NCI-H2081 treated with DMSO at 0.1 percent for 48 hours (cell line): ENCODE results near the gene EXOC6.
"Not testable (repeated sequence)": the region's sequence is repeated elsewhere in the genome, so short reads cannot be mapped to it uniquely, and the experiment has no call there.

Source experiments
- DNase-seq: peaks from one replicate; lab custom pipeline; 2025; lab: John Stamatoyannopoulos, UW

EXOC6 gene

GRCh38 chr10:92938841-92939240 is 90.5 kb downstream of the EXOC6 start:
- no peak for DNase-seq

- no peak for DNase-seq
Measured at GRCh38 chr10:92942226-92942625, 93.9 kb downstream of the EXOC6 start.

DNA sequence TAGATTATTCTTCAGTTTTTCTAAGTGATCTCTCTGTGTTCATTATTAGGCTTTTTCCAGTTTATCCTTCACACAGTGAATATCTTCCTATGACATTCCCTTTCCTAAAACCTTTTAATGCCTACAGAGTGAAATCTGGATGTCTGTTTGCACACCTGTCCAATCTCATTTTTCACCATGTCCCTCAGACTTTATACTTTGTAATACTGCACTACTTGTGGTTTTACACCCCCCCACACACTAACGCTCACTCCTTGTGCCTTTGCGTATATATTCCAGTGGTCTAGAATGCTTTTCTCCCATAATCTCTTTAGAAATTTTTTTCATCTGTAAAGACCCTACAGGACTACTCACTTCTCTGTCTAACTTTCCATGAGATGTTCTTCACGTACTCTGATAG is 98.2 kb downstream of the EXOC6 start:
- DNase-seq: no peak

- not testable (repeated sequence) for DNase-seq
Measured at GRCh38 chr10:92952573-92952972, 104.3 kb downstream of the EXOC6 start.

GRCh38 chr10:92957223-92958010 is 109.1 kb downstream of the EXOC6 start:
- no peak for DNase-seq

DNA sequence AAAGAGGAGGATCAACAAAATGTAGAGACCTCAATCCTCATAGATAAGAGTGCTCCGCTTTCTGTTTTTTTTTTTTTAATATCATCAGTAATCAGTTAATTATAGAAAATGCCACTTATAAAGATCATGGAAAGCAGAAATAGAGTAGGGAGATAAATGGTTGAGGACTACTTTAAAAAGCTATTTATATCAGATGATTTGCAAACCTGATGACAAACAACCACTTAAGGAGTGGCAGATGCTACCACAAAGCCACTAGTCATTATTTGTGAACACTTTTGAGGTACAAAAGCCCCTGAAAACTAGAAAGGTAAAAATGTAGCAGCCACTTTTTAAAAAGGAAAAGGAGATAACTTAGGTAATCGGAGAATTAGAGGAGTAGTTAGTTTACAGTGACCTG is 113.3 kb downstream of the EXOC6 start:
- no peak for DNase-seq

DNA sequence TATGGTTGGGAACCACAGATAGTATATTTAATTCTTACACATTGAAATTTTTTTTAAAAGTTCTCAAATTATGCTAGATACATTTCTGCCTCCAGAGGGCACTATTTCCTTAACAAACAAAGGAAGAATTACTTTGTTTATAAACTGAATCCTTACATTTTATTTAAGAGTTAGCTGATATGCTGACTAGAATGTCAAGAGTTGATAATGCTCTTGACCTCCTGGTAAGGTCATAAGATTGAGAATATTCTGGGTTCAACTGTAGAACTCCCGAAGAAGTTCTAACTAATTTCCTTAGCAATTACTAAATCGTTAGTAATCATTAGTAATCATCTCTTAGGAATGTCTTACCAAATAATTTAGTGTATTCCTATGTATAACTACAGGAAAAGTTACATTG is 117.0 kb downstream of the EXOC6 start:
- DNase-seq: no peak

DNA sequence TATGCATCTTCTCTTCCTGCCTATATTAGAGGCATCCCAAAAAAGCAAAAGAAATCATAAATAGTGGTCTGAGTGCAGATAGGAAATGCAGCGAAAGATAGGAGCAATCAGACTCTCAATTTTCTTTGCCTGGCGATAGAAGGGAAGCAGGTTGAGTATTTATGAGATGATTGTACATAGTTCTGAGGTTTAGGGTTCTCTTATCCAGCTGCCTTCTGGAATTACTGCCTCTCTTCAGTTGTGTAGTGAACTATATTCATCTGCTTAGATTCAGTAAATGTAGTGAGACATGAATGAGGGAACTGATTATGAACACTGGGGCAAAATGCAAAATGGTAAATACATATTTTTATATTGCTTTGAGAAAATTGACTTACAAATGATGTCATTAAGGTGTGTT is 119.3 kb downstream of the EXOC6 start:
- DNase-seq: no peak

DNA sequence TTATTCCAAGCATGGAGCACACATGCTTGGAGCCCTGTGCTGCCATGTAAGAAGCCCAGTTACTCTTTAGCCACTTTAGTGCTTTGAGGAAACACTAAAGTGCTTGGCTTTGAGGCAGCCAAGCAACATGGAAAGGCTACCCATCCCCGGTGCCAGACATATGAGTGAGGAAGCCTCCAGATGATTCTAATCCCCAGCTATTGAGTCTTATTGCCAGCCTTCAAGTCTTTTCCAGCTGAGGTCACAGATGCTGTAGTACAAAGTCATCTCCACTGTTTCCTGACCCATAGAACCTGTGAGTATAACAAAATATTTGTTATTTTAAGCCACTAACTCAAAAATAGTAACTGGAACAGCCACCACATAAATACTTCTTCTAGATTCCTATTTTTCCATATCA is 120.8 kb downstream of the EXOC6 start:
- no peak for DNase-seq

DNA sequence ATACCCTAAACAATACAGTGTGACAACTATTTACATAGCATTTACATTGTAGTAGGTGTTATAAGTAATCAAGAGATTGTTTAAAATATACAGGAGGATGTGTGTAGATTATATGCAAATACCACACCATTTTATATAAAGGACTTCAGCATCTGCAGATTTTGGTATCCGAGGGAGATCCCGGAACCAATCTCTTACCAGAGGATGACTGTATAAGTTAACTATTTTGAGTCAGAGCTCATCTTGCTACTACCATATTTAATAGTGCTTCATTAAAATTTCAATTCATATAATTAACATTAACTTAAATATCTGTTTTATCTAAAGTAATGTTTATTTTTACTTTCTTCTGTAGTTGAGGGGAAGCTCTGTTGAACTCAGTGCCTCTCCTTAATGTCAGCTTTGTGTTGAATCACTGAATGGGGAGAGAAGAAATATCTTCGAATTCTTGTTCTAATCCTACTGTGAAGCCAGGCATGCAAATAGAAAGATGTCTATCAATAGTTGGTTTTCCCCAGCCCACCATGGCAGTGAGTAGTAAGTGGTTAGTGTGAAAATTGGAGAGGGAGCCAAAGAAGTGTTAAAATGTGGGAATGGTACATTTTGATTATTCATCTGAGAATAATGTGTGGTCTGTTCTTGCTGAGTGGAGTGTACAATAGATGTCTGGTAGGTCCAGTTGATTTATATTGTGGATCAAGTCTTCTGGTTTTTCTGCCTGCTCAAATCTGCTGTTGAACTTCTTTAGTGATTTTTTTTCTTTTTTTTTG is 122.2 kb downstream of the EXOC6 start:
- DNase-seq: no peak

GRCh38 chr10:92972066-92972870 is 123.9 kb downstream of the EXOC6 start:
- no peak for DNase-seq

GRCh38 chr10:92972886-92973285 is 124.6 kb downstream of the EXOC6 start:
- no peak for DNase-seq

GRCh38 chr10:92976278-92976677 is 128.0 kb downstream of the EXOC6 start:
- DNase-seq: not testable (repeated sequence)

GRCh38 chr10:92989250-92989649 is 140.9 kb downstream of the EXOC6 start:
- DNase-seq: no peak

- DNase-seq: no peak
Measured at GRCh38 chr10:92990615-92991014, 142.3 kb downstream of the EXOC6 start.

- DNase-seq: no peak
Measured at GRCh38 chr10:92991513-92991912, 143.2 kb downstream of the EXOC6 start.

DNA sequence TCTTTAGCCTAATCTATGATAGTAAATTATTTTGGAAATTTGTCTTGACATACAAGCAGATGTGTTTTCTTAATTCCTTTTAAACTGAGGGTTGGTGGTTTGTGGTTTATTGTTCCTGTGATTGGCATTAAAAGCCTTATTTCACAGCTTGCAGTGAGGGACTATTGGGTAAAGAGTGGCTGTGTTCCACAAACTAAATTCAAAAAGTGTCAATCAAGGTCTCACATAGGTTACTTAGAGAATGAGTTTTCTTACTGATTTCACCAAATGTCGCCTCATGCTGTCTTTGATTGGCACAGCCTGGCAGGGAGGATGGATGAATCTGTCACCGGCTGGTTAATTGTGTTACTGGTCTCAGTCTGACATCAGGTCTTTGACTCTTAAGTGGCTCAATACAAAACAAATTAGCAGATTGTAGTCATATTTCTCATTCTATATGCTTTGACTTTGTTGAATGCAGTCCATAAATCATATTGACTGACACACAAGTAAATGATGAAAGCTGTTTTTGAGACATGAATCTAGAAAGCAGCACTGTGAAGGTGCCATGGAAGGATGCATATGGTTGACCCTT is 145.5 kb downstream of the EXOC6 start:
- no peak for DNase-seq

DNA sequence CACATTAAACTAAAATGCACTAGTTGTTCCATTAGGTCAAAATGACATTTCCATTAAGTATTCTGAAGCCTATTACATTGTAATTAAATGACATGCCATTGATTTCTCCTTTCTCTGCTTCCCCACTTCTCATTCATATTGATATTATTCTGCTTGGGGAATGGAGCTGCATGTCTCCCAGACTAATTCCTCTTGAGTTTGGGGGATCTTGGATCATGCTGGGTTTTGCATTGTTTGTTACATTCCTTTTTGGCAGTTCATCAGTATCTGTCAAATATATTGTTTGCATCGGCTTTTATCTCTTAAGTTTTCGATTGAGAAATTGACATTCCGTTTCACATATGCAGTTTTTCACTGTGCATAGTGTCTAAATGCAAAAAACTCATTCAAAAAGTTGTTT is 147.2 kb downstream of the EXOC6 start:
- DNase-seq: no peak

DNA sequence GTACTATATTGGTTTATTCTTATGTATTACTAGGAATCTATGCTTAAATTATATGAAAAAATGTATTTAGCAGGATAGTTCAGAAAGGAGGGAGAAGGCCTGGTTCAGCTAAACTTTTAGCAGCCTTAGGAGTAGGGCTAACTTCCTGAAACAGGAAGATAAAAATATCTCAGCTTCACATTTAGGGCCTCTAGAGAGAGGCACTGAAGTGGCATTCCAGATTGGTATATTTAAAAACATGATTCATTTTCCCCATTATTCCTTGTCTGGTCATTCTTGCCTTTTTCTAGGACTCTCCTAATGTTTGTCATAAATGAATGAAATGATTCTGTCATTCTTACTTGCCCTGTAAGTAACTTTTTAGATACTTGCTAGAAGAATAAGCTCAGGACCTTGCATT is 149.3 kb downstream of the EXOC6 start:
- no peak for DNase-seq

DNA sequence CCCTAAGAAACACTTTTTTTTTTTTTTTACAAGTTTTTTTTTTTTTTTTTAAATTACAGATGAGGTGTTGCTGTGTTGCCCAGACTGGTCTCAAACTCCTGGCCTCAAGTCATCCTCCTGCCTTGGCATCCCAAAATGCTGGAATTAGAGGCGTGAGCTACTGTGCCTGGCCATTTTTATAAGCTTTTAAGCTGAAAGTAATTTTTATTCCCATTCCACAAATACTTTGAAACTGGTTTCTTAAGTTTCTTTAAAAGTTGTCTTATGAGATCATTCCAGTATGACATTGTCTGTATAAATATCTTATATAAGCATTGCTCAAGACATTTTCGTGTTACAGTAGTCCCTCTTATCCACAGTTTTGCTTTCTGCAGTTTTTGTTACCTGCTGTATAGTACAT is 150.9 kb downstream of the EXOC6 start:
- DNase-seq: no peak

DNA sequence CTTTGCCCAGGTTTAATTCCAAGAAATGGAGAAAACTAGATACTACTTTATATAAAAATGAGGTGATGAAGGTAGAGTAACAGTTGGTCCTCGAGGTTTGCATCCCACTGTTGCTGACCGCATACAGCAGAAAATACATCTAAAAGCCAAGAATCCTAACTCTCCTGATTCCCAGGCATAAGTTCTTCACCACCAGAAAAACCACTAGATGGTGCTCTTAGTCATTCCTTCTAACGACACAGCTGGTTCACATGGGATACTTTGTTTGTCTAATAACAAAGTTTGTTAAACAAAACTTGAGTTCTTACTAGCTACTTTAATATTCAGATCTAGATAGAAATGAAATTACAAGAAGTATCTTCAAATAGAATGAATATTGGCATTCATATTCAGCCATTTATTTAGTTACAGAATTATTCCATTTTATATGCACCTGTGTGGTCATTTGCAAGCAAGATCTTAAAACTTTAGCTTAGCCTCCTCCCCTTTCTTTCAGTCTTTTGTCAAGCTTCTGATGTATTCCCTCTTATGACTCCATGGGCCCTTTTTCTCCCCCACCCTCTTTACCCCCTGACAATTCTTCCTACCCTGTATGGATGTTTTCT is 158.2 kb downstream of the EXOC6 start:
- DNase-seq: no peak

DNA sequence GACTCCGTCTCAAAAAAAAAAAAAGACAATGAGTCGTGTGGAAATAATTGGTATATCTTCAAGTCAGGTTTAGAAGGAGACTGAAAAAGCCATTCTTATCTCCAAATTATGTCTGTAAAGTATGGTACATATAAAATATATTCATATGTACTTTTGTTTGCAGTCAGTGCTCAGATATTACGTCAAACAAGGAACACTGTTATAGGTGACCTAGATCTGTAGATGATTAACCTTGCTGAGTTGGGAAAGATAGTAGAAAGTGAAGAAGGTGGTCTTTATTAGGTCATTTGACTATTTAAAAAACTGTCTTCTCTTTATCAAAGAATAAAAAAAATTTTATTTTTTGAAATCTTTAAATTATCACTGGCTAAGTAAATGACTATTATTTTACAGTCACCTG is 167.4 kb downstream of the EXOC6 start:
- no peak for DNase-seq
